CD14-positive monocyte (primary cell): ENCODE results near the gene KDM1B. TPM values are rescaled to one million over a fixed set of nuclear protein-coding genes. Genes with fewer than 3 reads are reported as not detected.

Experiments
- DNase-seq, 3 donors: peaks; one replicate each; pipeline ENCODE4 v3.0.0-alpha.2; 2011 to 2022
- H2AFZ ChIP-seq: 2 replicates; pipeline ENCODE4 v1.6.0; 2012; ENCODE audit warnings: mild to moderate bottlenecking, low read depth, low read length, inconsistent platforms; ENCODE audit not compliant: insufficient read depth, poor library complexity, severe bottlenecking
- H3K27ac ChIP-seq, 2 donors: 1 replicate in 1 of 2; 2 replicates in 1 of 2; pipeline ENCODE4 v1.5.1; 2012 to 2013; ENCODE audit warnings: low read length in 2 of 2, control low read depth in 1 of 2, inconsistent platforms in 1 of 2, low read depth in 1 of 2, mild to moderate bottlenecking in 1 of 2
- H3K27me3 ChIP-seq, 2 donors: one replicate each; pipeline versions ENCODE4 v1.6.0 to v1.6.1; 2011 to 2013; ENCODE audit warnings: low read length in 2 of 2; ENCODE audit not compliant: control insufficient read depth in 2 of 2, insufficient read depth in 2 of 2
- H3K36me3 ChIP-seq, 2 donors: replicated peaks in 1 of 2; 1 replicate in 1 of 2; 2 replicates in 1 of 2; pipeline versions ENCODE4 v1.5.1 to v1.6.1; 2012 to 2013; ENCODE audit warnings: low read length in 2 of 2, control low read depth in 1 of 2, inconsistent platforms in 1 of 2, mild to moderate bottlenecking in 1 of 2; ENCODE audit not compliant: insufficient read depth in 2 of 2, control insufficient read depth in 1 of 2
- H3K4me1 ChIP-seq, 2 donors: 1 replicate in 1 of 2; 2 replicates in 1 of 2; pipeline versions ENCODE4 v1.5.1 to v1.6.1; 2012 to 2013; ENCODE audit warnings: low read length in 2 of 2, control low read depth in 1 of 2, inconsistent platforms in 1 of 2, mild to moderate bottlenecking in 1 of 2, moderate library complexity in 1 of 2; ENCODE audit not compliant: insufficient read depth in 2 of 2, control insufficient read depth in 1 of 2
- H3K4me2 ChIP-seq: replicated peaks from 2 replicates; pipeline ENCODE3; 2012; ENCODE audit warnings: low read length, moderate library complexity, mild to moderate bottlenecking; ENCODE audit not compliant: poor library complexity, severe bottlenecking; ENCODE audit errors: extremely low read depth
- H3K4me3 ChIP-seq, 3 experiments: fragments of 200-600 bp in 1 of 3; sonication (generic) in 1 of 3; replicated peaks in 1 of 3; 1 replicate in 2 of 3; 2 replicates in 1 of 3; pipeline ENCODE4 v1.5.1; 2011 to 2013; ENCODE audit warnings: low read length in 3 of 3, mild to moderate bottlenecking in 3 of 3, control low read depth in 2 of 3, low read depth in 2 of 3, inconsistent platforms in 1 of 3, moderate library complexity in 1 of 3
- H3K79me2 ChIP-seq: 2 replicates; pipeline ENCODE4 v1.6.0; 2012; ENCODE audit warnings: mild to moderate bottlenecking, control low read depth, inconsistent platforms, low read length, moderate library complexity; ENCODE audit not compliant: insufficient read depth
- H3K9ac ChIP-seq: 2 replicates; pipeline ENCODE4 v1.6.0; 2017; ENCODE audit warnings: low read length, mild to moderate bottlenecking; ENCODE audit not compliant: insufficient read depth, poor library complexity, severe bottlenecking
- H3K9me3 ChIP-seq, 2 donors: replicated peaks in 1 of 2; 1 replicate in 1 of 2; 2 replicates in 1 of 2; pipeline versions ENCODE4 v1.5.1 to v1.6.1; 2012 to 2013; ENCODE audit warnings: low read length in 2 of 2, control low read depth in 1 of 2; ENCODE audit not compliant: control insufficient read depth in 1 of 2, insufficient read depth in 1 of 2
- H4K20me1 ChIP-seq: 2 replicates; pipeline ENCODE4 v1.6.0; 2012; ENCODE audit warnings: mild to moderate bottlenecking, low read length, control low read depth, moderate library complexity; ENCODE audit not compliant: insufficient read depth
- H3K27ac Mint-ChIP-seq, 7 donors: one replicate each; pipeline ENCODE4 v1.8.0; 2020; ENCODE audit warnings: mild to moderate bottlenecking in 7 of 7, mixed read lengths in 7 of 7, moderate library complexity in 6 of 7, inconsistent platforms in 2 of 7
- H3K27me3 Mint-ChIP-seq, 3 donors: one replicate each; pipeline ENCODE4 v1.8.0; 2021 to 2022; ENCODE audit warnings: low read depth in 3 of 3, mild to moderate bottlenecking in 3 of 3, mixed read lengths in 3 of 3, moderate library complexity in 3 of 3, inconsistent platforms in 1 of 3
- H3K36me3 Mint-ChIP-seq, 2 donors: one replicate each; pipeline ENCODE4 v1.8.0; 2020; ENCODE audit warnings: mixed read lengths in 2 of 2, inconsistent platforms in 1 of 2, mild to moderate bottlenecking in 1 of 2
- H3K4me1 Mint-ChIP-seq: one replicate; pipeline ENCODE4 v1.8.0; 2020; ENCODE audit warnings: mild to moderate bottlenecking, mixed read lengths
- H3K4me3 Mint-ChIP-seq, 2 donors: one replicate each; pipeline ENCODE4 v1.8.0; 2020; ENCODE audit warnings: mild to moderate bottlenecking in 2 of 2, mixed read lengths in 2 of 2, moderate library complexity in 1 of 2
- H3K9me3 Mint-ChIP-seq, 7 donors: one replicate each; pipeline ENCODE4 v1.8.0; 2020 to 2022; ENCODE audit warnings: mixed read lengths in 7 of 7, mild to moderate bottlenecking in 6 of 7, moderate library complexity in 6 of 7, inconsistent platforms in 2 of 7
- WGBS: methylation state at CpG from one replicate; pipeline ENCODE4 v1.1.5; 2013; ENCODE audit warnings: missing lambda C conversion rate; ENCODE audit not compliant: insufficient coverage; 5-methylcytosine and 5-hydroxymethylcytosine counted together
- intact Hi-C, 2 donors: fragments of 100-400 bp; cut with micrococcal nuclease; formaldehyde crosslinking; loops; one replicate each; pipeline versions ENCODE4 v1.15.0 to v1.15.1; 2023
- polyA plus RNA-seq, 3 donors: library from polyadenylated mRNA; depleted of rRNA in 1 of 3; unstranded in 2 of 3; stranded (reverse) in 1 of 3; fragments of 300-500 nt in 2 of 3; fragments of >200 nt in 1 of 3; fragmentation: Illumina TruSeq in 2 of 3; gene quantifications; 1 replicate in 2 of 3; 2 replicates in 1 of 3; pipeline ENCODE4 v1.2.3, GENCODE V29; 2012 to 2021
- TF ChIP-seq, protein P1 (sequence below): fragments of 200-600 bp; IDR thresholded peaks from one replicate; pipeline ENCODE4 v1.8.0; 2022; ENCODE audit warnings: antibody characterized with exemption, mild to moderate bottlenecking

KDM1B gene
- polyA plus RNA-seq, 3 donors, result 4.4 to 50.8 (median 24.1) TPM

DNA sequence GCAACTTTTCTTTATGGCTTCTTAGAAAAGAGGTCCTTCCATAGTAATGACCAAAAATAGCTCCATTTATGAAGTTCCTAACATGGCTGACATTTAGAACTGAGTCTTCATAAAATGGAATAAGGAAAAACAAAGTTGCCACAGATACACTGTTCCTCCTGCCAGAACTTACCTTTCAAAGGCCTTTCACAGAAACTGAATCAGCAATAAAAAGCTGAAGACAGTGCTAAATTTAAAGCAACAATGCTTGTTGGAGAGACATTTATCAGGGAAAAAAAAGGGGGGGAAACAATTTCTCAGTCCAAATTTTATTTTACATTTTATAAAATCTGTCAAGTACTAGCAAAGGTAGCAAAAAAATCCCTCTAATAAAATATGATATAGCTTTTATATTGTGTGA lies 91.8 kb downstream of the KDM1B start:
- H3K36me3 ChIP-seq, result peaks cover 83 to 100% of the 10 kb centered on the region in 2 donors
- H3K4me2 ChIP-seq, result no peak overlapping the region
- TF ChIP-seq, protein P1, sequence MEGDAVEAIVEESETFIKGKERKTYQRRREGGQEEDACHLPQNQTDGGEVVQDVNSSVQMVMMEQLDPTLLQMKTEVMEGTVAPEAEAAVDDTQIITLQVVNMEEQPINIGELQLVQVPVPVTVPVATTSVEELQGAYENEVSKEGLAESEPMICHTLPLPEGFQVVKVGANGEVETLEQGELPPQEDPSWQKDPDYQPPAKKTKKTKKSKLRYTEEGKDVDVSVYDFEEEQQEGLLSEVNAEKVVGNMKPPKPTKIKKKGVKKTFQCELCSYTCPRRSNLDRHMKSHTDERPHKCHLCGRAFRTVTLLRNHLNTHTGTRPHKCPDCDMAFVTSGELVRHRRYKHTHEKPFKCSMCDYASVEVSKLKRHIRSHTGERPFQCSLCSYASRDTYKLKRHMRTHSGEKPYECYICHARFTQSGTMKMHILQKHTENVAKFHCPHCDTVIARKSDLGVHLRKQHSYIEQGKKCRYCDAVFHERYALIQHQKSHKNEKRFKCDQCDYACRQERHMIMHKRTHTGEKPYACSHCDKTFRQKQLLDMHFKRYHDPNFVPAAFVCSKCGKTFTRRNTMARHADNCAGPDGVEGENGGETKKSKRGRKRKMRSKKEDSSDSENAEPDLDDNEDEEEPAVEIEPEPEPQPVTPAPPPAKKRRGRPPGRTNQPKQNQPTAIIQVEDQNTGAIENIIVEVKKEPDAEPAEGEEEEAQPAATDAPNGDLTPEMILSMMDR, result no peak
- peak overlapping the region in 1 of 2 donors; percentile 17 for H3K27ac ChIP-seq
- Mint-ChIP-seq H3K27me3 (no peaks in the 10 kb centered on the region), H3K27ac (peak overlapping the region in 1 of 7 donors; percentile 44), H3K4me1 (no peaks in the 10 kb centered on the region), H3K36me3 (peaks cover 70 to 85% of the 10 kb centered on the region in 2 donors), H3K9me3 (no peaks in the 10 kb centered on the region), H3K4me3 (no peak overlapping the region)
- no peak for DNase-seq
- intact Hi-C loops, result no loop called here
- no peaks in the 10 kb centered on the region for H3K9me3 ChIP-seq
- H3K4me1 ChIP-seq, result no peaks in the 10 kb centered on the region
- no peak overlapping the region for H3K4me3 ChIP-seq
- no peaks in the 10 kb centered on the region for H3K27me3 ChIP-seq
- peaks cover 58% of the 10 kb centered on the region for H4K20me1 ChIP-seq
- H3K9ac ChIP-seq, result no peak overlapping the region
- H2AFZ ChIP-seq, result no peak overlapping the region
- peaks cover 100% of the 10 kb centered on the region for H3K79me2 ChIP-seq

DNA sequence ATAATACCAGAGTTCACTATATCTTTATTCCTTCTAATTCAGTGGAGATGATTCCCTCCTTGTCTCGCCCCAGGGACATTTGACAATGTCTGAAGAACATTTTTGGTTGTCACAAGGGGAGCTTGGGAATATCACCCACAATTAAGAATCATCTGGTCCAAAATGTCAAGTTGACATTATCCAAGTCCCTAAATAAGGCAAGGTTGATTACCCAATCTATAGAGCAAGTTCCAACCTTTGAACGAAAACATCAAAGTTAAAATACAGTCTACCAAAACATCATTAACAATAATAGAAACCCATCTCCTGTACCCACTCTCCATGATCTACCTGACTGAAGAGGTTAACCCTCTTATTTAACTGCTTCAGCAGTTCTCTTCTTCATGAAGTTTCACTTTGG lies 93.5 kb downstream of the KDM1B start:
- H3K27me3 ChIP-seq, result no peaks in the 10 kb centered on the region
- no peaks in the 10 kb centered on the region for H3K9me3 ChIP-seq
- 71% methylated on average over 1 of the region's 2 CpGs for WGBS
- peak overlapping the region in 1 of 7 donors; percentile 15 for H3K27ac Mint-ChIP-seq
- no peaks in the 10 kb centered on the region for H3K4me1 Mint-ChIP-seq
- H4K20me1 ChIP-seq, result peaks cover 61% of the 10 kb centered on the region
- peaks cover 81 to 100% of the 10 kb centered on the region in 2 donors for H3K36me3 ChIP-seq
- H3K27ac ChIP-seq, result peak overlapping the region in 1 of 2 donors; percentile 12
- no peak overlapping the region for H3K4me2 ChIP-seq
- intact Hi-C loops, result no loop called here
- H3K27me3 Mint-ChIP-seq, result no peaks in the 10 kb centered on the region
- TF ChIP-seq, protein P1, result no peak
- H3K4me3 Mint-ChIP-seq, result no peak overlapping the region
- H3K36me3 Mint-ChIP-seq, result peaks cover 63 to 82% of the 10 kb centered on the region in 2 donors
- no peak overlapping the region for H3K9ac ChIP-seq
- H3K4me3 ChIP-seq, result no peak overlapping the region
- DNase-seq, result no peak
- H2AFZ ChIP-seq, result no peak overlapping the region
- H3K79me2 ChIP-seq, result peaks cover 100% of the 10 kb centered on the region
- H3K9me3 Mint-ChIP-seq, result no peaks in the 10 kb centered on the region
- H3K4me1 ChIP-seq, result no peaks in the 10 kb centered on the region
